Measurements from ENCODE around the gene SLC44A4. TPM values are rescaled to one million over a fixed set of nuclear protein-coding genes. Genes with fewer than 3 reads are reported as not detected.

Gene SLC44A4
- total and polyA plus RNA-seq, 12 donors: 0.03 to 0.24 (median 0.14) TPM; not detected in 9

DNA sequence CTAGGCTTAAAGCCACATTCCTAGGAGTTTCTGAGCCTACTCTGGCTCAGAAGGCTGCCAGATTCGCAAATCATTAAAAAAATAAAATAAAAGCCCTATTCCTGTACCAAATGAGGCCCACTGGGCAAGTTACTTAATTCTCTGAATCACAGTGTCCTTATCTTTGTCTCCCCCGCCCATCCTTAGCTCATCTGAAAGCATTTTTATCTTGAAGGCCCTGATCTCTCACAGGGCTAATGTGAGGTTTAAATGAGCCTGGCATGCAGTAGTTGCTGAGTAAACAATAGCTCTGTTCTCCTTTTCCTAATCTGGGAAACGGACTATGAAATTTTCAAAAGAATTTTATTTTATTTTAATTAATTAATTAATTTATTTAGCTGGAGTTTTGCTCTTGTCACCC is 25.2 kb upstream of the SLC44A4 start:
- H3K9me3 ChIP-seq: no peaks in the 10 kb centered on the region
- H3K36me3 ChIP-seq: no peaks in the 10 kb centered on the region
- intact Hi-C loops (cut with DNase I): loop anchor here in 8 of 10 donors (2.0 to 10.0 kb wide), 5 partner anchors 41 to 357 kb away; partner anchors contain the start of genes NELFE (in 5 of the 8), SKIC2 (in 5 of the 8), ATP6V1G2 (in 1 of the 8) and NEU1 (in 1 of the 8)
- no peak overlapping the region for H3K27ac ChIP-seq
- no peaks in the 10 kb centered on the region for H3K27me3 ChIP-seq
- TF ChIP-seq, protein P1, sequence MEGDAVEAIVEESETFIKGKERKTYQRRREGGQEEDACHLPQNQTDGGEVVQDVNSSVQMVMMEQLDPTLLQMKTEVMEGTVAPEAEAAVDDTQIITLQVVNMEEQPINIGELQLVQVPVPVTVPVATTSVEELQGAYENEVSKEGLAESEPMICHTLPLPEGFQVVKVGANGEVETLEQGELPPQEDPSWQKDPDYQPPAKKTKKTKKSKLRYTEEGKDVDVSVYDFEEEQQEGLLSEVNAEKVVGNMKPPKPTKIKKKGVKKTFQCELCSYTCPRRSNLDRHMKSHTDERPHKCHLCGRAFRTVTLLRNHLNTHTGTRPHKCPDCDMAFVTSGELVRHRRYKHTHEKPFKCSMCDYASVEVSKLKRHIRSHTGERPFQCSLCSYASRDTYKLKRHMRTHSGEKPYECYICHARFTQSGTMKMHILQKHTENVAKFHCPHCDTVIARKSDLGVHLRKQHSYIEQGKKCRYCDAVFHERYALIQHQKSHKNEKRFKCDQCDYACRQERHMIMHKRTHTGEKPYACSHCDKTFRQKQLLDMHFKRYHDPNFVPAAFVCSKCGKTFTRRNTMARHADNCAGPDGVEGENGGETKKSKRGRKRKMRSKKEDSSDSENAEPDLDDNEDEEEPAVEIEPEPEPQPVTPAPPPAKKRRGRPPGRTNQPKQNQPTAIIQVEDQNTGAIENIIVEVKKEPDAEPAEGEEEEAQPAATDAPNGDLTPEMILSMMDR (IDR thresholded peaks at IDR 0.05): no peak
- no peak for ATAC-seq
- peaks cover 3 to 41% (median 19%) of the 10 kb centered on the region in 9 donors for H3K4me1 ChIP-seq
- DNase-seq: no peak
- no peak overlapping the region for H3K4me3 ChIP-seq
- WGBS, 2 donors: 80 to 81% methylated on average over 3 of the region's 3 CpGs

DNA sequence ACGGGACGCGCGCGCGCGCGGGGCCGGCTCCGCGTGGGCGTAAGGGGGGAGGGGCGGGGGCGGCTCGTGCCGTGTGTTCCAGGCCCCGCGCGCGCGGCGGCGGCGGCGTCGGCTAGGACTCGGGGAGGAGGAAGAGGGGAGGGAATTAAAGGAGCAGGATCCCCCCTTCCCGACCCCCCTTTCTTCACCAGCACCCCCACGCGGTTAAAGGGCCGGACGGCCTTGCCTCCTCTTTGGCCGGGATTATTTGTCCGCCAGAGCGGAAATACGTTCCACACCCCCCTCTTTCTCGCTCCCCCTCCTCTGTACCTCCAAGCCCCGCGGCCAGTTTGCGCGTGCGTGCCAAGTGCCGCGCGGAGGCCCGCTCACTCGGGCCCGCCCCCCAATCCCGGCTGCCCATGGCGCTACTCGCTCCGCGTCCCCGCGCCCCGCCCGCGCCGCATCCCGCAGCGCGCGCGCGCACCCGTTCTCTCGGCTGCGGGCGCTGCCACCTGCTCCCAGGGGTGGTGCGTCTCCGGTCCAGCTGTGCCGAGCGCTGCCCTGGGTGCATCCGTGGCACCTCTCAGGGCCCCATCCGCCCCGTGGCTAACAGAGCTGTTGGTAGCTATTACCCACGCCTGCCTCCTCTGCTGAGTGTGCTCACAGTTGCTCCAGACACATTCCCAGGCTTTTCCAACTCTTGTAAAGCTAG is 23.3 kb upstream of the SLC44A4 start, which contains the start of gene ZBTB12:
Gene ZBTB12, minus strand, starts transcription at position 134 of the 691 bp plus-strand sequence. CDS start 781 bp downstream, outside the sequence.
- H3K27ac ChIP-seq: peak within 1 kb of the TSS; percentile 65 to 92 (median 85)
- intact Hi-C loops (cut with DNase I): loop anchor here in 8 of 10 donors (2.0 to 10.0 kb wide), 5 partner anchors 39 to 355 kb away; partner anchors contain the start of genes NELFE (in 5 of the 8), SKIC2 (in 5 of the 8), ATP6V1G2 (in 1 of the 8) and NEU1 (in 1 of the 8)
- H3K4me1 ChIP-seq: peaks cover 3 to 46% (median 28%) of the 10 kb centered on the region in 9 donors
- H3K4me3 ChIP-seq: peak within 1 kb of the TSS; percentile 42 to 84 (median 64)
- no peaks in the 10 kb centered on the region for H3K36me3 ChIP-seq
- peak; percentile 81 to 87 (median 85) for ATAC-seq
- DNase-seq: peak; percentile 90 to 91
- no peaks in the 10 kb centered on the region for H3K9me3 ChIP-seq
- H3K27me3 ChIP-seq: no peaks in the 10 kb centered on the region
- 0 to 1% methylated on average over 57 to 69 of the region's 77 CpGs for WGBS, 2 donors
- TF ChIP-seq, protein P1 (IDR thresholded peaks at IDR 0.05): no peak

DNA sequence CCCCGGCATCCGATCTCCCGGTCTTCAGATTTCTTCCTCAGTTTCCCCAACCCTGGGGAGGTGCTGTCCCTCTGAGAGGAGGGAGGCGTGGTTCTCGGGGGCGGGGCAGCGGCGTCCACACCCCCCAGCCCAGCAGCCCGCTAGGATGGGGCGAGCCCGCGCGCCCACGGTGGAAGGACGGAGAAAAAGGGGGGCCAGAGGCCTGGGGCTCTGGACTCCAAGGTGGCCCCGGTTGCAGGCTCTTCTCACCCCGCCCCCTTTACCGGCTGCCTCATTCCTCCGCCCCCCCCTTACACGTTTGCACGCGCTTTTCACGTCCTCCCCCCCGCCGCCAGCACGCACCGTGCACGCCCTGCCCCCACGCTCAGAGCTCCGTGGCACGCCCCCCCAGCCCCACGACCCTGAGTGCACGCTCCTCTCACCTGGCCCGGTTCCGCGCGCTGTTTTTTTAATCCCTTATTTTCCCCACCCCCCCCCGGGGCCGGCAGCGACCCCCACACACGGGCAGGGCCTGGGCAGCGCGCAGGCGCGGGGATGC is 22.7 kb upstream of the SLC44A4 start:
- H3K4me1 ChIP-seq: peaks cover 3 to 48% (median 34%) of the 10 kb centered on the region in 9 donors
- no peaks in the 10 kb centered on the region for H3K27me3 ChIP-seq
- H3K9me3 ChIP-seq: no peaks in the 10 kb centered on the region
- H3K36me3 ChIP-seq: peaks cover 0 to under 1% (median 0%) of the 10 kb centered on the region in 9 donors
- peak; percentile 22 to 41 (median 34) for ATAC-seq
- peak overlapping the region; percentile 42 to 84 (median 64) for H3K4me3 ChIP-seq
- peak; percentile 66 to 69 for DNase-seq
- TF ChIP-seq, protein P1 (IDR thresholded peaks at IDR 0.05): no peak
- intact Hi-C loops (cut with DNase I): loop anchor here in 8 of 10 donors (5.0 to 10.0 kb wide), 4 partner anchors 51 to 354 kb away; partner anchors contain the start of genes NELFE (in 5 of the 8), SKIC2 (in 5 of the 8), ATP6V1G2 (in 1 of the 8) and NFKBIL1 (in 1 of the 8)
- WGBS, 2 donors: 0 to 1% methylated on average over 32 to 45 of the region's 45 CpGs
- H3K27ac ChIP-seq: peak overlapping the region; percentile 65 to 92 (median 85)

DNA sequence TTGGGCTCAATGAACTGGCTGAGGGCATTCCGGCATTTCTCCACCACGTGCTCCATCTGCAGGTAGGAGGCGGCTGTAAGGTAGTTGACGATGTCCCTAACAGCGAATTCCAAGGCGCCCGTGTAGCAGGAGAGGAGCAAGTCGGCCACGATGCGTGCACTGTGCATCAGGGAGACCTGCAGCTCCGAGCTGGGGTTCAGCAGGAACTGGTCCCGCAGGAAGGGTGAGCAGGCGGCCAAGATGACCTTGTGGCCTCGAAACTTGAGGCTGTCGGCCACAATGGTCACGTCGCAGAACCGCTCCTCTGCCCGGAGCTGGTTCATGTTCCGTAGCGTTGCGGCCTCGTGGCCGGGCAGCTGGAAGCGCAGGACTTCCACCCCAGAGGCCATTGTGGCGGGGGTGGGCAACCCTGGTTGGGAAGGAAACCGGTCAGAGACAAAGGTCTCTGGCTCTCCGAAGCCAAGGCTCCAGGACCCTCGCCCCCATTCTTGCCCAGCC is 22.2 kb upstream of the SLC44A4 start:
- intact Hi-C loops (cut with DNase I): loop anchor here in 8 of 10 donors (5.0 to 10.0 kb wide), 4 partner anchors 51 to 354 kb away; partner anchors contain the start of genes NELFE (in 5 of the 8), SKIC2 (in 5 of the 8), ATP6V1G2 (in 1 of the 8) and NFKBIL1 (in 1 of the 8)
- Histone ChIP-seq H3K27me3 (no peaks in the 10 kb centered on the region), H3K9me3 (no peaks in the 10 kb centered on the region), H3K4me3 (peak overlapping the region in 9 of 10 donors; percentile 49 to 84 (median 65)), H3K4me1 (peaks cover 3 to 52% (median 38%) of the 10 kb centered on the region in 9 donors), H3K36me3 (peaks cover 0 to 6% (median 0%) of the 10 kb centered on the region in 9 donors), H3K27ac (peak overlapping the region; percentile 65 to 92 (median 85))
- DNase-seq (no peak), ATAC-seq (peak in 1 of 8 donors; percentile 2)
- 31 to 39% methylated on average over 29 of the region's 29 CpGs for WGBS, 2 donors
- TF ChIP-seq, protein P1 (IDR thresholded peaks at IDR 0.05): no peak

Data from heart right ventricle (tissue), 16 donors.